ENCODE data around the gene TBC1D30. TPM values are rescaled to one million over a fixed set of nuclear protein-coding genes. Genes with fewer than 3 reads are reported as not detected.

The TBC1D30 gene
- total RNA-seq, 1 donor from 2014 or later, result 14.8 TPM

DNA sequence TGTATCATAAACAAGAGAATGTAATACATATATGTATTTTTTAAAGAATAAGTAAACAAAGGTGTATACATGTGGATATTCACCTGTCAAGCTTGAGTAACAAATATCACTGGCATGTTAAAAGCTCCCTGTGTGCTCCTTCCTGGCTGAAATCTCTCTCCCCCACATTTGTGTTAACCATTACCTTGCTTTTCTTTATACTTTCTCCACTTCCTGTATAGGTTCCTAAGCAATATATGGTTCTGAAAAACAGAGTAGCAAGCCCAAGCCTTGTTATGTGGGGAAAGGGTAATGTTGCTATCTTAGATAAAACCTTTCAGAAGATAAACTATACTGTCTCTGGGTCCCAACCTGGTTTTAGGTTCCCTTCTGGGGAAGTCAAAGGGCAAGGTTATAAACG, 32.3 kb upstream of the TBC1D30 start:
- no peak for TF ChIP-seq CTCF (IDR thresholded peaks at IDR 0.05)
- DNase-seq, result no peak
- Histone ChIP-seq H3K27me3 (no peaks in the 10 kb centered on the region), H3K36me3 (no peaks in the 10 kb centered on the region), H3K27ac (no peak overlapping the region), H3K4me3 (no peak overlapping the region), H3K9me3 (no peaks in the 10 kb centered on the region), H3K4me1 (no peaks in the 10 kb centered on the region)
- intact Hi-C loops (cut with DNase I), result no loop called here
- no peak for ATAC-seq

- no peaks in the 10 kb centered on the region for H3K27me3 ChIP-seq
- H3K9me3 ChIP-seq, result no peaks in the 10 kb centered on the region
- H3K4me3 ChIP-seq, result no peak overlapping the region
- no peak for DNase-seq
- no peaks in the 10 kb centered on the region for H3K36me3 ChIP-seq
- intact Hi-C loops (cut with DNase I), result no loop called here
- no peaks in the 10 kb centered on the region for H3K4me1 ChIP-seq
- peak; percentile 16 for ATAC-seq
- H3K27ac ChIP-seq, result no peak overlapping the region
- no peak for TF ChIP-seq CTCF (IDR thresholded peaks at IDR 0.05)
These were observed 30.8 kb upstream of the TBC1D30 start for GRCh38 chr12:64793610-64794009.

GRCh38 chr12:64794305-64794704, 30.1 kb upstream of the TBC1D30 start:
- no peak for DNase-seq
- Histone ChIP-seq H3K4me3 (no peak overlapping the region), H3K27me3 (no peaks in the 10 kb centered on the region), H3K36me3 (no peaks in the 10 kb centered on the region), H3K27ac (no peak overlapping the region), H3K4me1 (no peaks in the 10 kb centered on the region), H3K9me3 (no peaks in the 10 kb centered on the region)
- no peak for TF ChIP-seq CTCF (IDR thresholded peaks at IDR 0.05)
- ATAC-seq, result no peak
- intact Hi-C loops (cut with DNase I), result no loop called here

- H3K9me3 ChIP-seq, result no peaks in the 10 kb centered on the region
- no peak for DNase-seq
- intact Hi-C loops (cut with DNase I), result no loop called here
- peak; percentile 96 for ATAC-seq
- no peaks in the 10 kb centered on the region for H3K4me1 ChIP-seq
- no peaks in the 10 kb centered on the region for H3K27me3 ChIP-seq
- H3K4me3 ChIP-seq, result no peak overlapping the region
- H3K27ac ChIP-seq, result no peak overlapping the region
- TF ChIP-seq CTCF (IDR thresholded peaks at IDR 0.05), result peak; percentile 90
- no peaks in the 10 kb centered on the region for H3K36me3 ChIP-seq
These were observed 28.1 kb upstream of the TBC1D30 start for GRCh38 chr12:64796205-64796845.

DNA sequence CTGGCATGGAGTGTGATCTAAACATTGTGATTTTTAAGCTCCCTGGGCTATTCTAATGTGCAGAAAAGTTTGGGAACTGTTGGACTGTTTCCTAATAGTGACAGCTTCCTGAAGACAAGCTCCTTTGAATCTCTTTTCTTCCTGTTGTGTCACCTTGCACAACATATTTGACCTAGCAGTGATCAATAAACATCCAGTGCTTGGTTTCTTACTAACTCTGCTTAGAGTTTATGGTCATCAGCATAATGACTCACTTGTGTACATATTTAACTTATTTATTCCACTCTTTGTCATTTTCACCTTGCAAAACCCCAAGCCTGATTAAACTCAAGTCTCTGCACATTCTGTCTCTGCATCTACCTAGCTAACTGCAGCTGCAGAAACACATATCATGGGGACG, 27.3 kb upstream of the TBC1D30 start:
- Histone ChIP-seq H3K36me3 (no peaks in the 10 kb centered on the region), H3K27ac (no peak overlapping the region), H3K4me1 (no peaks in the 10 kb centered on the region), H3K9me3 (no peaks in the 10 kb centered on the region), H3K27me3 (no peaks in the 10 kb centered on the region), H3K4me3 (no peak overlapping the region)
- DNase-seq, result no peak
- no peak for ATAC-seq
- no peak for TF ChIP-seq CTCF (IDR thresholded peaks at IDR 0.05)
- intact Hi-C loops (cut with DNase I), result no loop called here

DNA sequence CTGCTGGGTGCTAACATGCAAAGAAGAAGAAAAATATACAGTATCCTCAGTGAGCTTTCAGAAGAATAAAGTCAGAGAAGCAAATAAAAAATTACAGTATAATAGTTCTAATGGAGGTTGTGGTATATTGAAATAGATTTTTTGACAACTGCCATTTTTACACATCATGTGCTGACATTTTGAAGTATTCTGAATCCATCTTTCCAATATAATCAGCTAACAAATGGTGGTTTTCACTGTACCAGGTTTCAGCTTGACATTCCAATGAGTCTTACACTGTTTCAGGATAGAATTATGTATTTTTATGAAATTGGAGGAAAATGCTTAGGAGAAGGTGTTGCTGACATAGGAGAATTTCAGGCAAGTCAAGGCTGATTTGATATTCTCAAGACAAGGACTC, 26.3 kb upstream of the TBC1D30 start:
- Histone ChIP-seq H3K9me3 (no peaks in the 10 kb centered on the region), H3K4me3 (no peak overlapping the region), H3K27ac (no peak overlapping the region), H3K36me3 (no peaks in the 10 kb centered on the region), H3K4me1 (no peaks in the 10 kb centered on the region), H3K27me3 (no peaks in the 10 kb centered on the region)
- ATAC-seq (no peak), DNase-seq (no peak)
- intact Hi-C loops (cut with DNase I), result no loop called here
- no peak for TF ChIP-seq CTCF (IDR thresholded peaks at IDR 0.05)
